Activated CD8-positive, alpha-beta memory T cell treated with anti-CD3 and anti-CD28 coated beads for 1 hour (primary cell): ENCODE data around the gene VIP.
"Not testable (repeated sequence)": the region's sequence is repeated elsewhere in the genome, so short reads cannot be mapped to it uniquely, and the experiment has no call there.

Source experiments
- DNase-seq, 2 donors: peaks; one replicate each; pipeline ENCODE4 v3.0.0-alpha.2; 2020; ENCODE audit warnings: low read depth in 1 of 2; ENCODE audit errors: extremely low read depth in 1 of 2

VIP gene

DNA sequence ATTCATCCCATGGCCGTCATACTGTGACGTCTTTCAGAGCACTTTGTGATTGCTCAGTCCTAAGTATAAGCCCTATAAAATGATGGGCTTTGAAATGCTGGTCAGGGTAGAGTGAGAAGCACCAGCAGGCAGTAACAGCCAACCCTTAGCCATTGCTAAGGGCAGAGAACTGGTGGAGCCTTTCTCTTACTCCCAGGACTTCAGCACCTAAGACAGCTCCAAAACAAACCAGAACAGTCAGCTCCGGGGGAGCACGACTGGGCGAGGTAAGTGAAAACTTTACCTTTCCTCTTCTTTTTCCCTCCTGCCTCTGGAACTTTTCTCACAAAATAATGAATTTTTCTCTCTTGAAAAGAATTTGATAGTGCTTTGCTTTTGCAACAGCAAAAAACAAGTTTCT lies at the start of gene VIP:
Gene VIP, plus strand, starts transcription at position 104 of the 400 bp plus-strand sequence. CDS start 1,381 bp downstream, outside the sequence.
- DNase-seq = no peak

DNA sequence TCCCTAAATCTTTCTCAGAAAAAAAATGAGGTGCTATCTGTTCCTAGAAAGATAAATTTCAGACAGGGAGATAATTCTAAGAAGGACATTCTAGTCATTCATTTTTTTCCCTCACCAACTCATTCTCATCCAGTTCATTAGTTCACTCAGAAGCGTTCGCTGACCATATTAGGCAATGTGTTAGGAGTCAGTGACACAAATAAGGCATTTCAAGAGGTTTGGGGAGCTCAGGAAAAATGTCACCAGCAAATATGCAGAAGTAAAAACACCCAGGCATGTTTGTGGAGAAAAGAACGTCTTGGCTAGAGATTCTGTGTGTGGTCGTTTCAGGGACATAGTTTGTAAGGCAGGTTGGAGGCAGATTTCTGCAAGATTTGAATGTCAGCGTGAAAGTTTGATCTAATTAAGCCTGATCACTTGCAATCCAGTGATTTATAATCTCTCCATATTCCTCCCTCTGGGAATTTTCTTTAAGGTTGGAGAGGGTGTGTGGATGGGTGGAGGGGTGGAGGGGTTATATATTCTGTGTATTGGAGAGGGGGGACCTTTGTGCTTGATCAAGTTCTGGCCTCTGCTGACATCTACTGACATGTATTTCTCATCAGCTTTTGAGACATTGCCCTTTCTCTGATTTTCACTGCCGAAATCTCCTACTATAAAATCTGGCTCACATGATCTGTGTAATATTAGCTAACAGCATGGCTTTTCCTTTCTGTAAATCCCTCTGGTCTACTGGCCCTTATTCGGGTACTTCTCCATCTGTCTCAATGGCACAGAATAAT lies 49.3 kb upstream of the VIP start:
- DNase-seq = no peak

DNA sequence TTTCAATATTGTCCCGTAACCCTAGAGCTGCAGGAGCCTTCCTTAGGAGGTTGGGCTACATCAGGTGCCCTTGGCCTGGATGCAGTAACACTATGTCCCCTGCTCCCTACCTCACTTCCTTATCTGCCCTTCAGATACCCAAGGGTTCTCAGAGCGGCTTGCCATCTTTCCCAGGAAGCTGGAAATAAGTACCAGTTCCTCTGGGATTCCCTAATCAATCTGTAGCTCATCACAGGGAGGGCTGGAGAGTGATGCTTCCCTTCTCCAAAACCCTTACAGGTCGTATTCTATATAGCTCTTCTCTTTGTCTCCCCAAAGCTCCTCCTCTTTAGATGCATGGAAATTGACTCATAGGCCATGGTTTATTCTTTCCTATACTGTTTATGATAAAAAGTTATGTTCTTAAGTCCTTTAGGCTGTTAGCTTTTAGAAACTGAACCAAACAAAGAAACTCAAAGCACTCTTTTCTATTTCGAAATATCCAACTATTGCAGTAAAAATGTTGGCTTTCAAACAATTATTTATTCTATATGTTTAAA lies 48.7 kb upstream of the VIP start:
- no peak for DNase-seq

DNA sequence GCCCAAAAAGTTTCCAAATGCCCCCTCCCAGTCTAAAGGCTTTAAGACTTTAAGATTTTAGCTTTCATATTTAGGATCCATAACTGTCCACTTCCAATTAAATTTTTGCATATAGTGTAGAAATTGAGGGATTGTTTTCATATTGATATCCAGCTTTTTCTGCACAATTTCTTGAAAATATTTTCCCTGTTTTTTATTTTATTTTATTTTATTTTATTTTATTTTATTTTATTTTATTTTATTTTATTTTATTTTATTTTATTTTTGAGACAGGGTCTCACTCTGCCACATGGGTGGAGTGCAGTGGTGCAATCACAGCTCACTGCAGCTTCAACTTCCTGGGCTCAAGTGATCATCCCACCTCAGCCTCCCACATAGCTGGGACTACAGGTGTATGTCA lies 46.8 kb upstream of the VIP start:
- not testable (repeated sequence) for DNase-seq

DNA sequence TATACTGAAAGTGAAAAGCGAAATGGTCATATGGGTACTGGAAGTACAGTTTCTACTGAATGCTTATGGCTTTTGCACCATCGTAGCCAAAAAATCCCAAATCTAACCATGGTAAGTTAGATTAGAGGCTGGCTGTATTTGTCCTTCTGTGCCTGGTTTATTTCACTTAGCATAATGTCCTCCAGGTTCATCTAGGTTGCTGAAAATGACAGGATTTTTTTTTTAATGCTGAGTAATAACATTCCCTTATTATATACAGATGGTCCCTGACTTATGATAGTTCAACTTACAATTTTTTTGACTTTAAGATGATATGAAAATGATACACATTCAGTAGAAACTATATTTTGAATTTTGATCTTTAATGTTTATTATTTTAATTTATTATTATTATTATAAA lies 45.3 kb upstream of the VIP start:
- DNase-seq = no peak

DNA sequence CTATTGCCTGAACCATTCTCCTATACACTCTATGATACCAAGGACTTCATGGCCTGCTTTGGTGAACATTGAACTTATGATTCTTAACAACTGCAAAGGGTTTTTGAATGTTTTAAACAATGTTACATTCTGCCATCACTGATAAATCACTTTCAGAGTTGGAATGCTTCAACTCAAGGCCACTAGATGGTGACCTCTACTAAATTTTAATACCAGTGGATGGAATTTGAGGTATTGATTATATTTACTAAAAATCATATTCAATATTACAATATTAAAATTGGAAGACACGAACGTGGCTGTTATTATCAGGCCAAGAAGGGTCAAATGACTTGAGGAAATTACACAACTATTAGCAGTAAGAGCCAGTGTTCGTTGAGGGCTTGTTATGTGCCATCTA lies 34.3 kb upstream of the VIP start:
- no peak for DNase-seq

DNA sequence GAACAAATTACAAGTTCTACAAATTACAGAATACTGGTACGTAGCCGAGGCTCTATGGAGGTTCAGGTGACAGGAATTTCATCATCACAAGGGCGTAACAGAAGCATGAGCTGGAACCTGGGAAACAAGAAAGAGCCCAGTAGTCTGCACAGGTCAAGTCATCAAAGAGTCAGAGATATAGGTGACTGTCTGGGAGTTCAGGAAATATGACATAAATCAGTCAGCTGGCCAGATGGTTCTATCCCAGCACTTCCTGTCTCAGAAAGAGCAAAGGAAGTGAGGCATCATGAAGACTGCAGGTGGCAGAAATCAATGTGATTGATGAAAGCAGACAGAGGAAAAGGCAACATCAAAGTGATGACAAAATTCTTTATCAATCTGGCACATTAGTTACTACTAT lies 29.6 kb upstream of the VIP start:
- DNase-seq = no peak

DNA sequence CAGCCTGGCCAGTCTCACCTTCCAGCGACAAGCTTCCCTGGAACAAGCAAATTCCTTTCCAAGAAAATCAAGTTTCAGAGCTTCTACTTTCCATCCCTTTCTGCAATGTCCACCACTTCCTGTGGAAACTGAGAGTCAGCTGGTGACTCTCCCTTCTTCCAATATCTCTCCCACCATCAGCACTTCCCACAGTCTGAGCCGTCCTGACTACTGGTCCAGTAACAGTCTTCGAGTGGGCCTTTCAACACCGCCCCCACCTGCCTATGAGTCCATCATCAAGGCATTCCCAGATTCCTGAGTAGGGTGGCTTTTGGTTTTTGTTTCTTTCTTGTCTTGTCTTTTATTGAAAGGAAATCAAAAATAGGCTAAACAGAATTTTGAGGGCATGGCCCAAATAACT lies 28.6 kb upstream of the VIP start:
- DNase-seq = no peak

DNA sequence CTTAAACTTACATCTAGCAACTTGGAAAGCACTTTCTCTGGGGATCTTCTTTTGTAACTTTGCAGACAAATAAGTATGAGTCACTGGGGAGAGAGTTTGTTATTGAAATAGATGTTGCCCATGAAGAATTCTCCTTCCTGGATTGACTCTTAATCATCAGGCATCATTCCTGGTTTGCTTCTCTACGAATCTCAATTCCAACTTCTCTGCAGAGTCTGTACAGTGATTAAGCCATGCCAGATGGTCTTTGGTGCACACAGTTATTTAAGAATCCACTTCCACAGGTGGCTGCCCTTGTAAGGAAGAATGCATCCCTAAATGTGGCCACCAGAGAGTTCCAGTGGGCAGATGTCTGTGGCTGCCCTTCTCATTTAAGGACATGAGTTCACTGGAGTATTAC lies 27.2 kb upstream of the VIP start:
- no peak for DNase-seq

DNA sequence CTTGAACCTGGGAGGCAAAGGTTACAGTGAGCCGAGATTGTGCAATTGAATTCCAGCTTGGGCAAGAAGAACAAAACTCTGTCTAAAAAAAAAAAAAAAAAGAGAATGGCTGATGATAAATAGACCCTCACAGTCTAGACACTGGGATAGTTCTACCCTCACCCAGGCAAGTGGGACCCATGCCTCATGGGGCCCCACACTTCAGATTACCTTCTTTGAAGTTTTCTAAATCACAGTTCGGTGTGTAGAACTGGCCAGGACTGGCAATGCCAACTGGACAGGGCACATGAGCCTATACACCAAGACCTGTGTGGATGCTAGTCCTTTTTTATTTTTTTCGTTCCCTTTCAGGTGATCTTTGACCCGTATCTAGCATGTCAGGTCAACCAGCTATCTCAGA lies 24.3 kb upstream of the VIP start:
- DNase-seq = no peak

DNA sequence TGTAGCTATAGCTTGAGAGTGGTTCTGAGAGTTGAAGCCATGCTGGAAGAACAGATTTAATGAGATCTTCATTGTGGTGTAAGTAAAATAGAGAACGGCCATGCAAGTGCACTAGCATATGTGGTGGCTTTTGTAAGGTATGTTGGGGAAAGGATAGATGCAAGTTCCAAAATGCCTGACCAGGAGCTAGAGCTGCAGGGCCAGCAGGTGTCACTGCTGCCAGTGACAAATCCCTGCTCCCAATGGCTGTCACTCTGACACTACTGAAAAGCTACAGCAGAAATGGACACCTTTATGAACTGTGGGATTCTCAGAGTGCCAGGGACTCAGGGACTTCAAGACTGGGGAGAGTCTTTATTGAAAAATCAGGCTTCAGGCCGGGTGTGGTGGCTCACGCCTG lies 23.1 kb upstream of the VIP start:
- no peak for DNase-seq

DNA sequence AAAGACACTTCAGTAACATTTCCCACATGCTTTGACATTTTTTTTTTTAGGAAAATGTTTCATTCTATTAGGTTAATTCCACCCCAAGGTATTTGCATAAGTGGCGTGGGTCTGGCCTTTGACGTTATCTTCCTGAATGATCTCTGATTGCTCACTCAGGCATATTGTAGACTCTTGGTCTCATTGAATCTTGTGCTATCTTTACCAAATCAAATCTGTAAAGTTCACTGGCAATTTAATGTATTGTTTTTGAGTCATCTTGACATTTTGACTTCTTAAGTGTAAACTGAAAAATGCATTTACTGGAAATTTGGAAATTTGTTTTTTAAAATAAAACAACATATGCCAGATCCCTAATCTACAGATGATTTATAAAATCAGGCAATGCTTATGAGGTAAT lies 16.0 kb upstream of the VIP start:
- DNase-seq = no peak

DNA sequence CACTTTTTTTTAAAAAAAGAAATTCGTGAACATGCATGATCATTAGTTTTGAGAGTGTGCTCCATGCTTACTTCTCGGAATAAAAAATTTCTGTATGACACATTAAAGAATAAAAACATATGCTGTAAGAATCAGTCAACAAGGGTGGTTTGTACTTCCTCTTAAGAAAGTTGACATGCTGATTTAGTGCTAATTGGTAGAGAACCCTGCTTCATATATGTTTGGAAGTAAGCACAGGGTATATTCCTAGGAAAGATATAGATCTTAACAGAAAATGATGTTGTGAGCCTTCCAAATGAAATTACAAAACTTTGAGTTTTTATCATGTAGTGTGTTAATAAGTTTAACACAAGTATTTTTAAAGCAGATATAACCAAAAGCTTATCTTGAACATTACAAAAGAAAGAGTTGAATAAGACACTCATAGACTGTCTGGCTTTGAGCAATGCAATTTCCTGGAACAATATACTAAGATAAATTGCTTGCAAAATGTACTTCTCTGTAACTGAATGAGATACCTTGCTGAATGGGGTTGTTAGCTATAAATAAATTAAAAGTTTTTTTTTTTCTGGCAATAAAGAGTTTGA lies 13.8 kb upstream of the VIP start:
- DNase-seq = no peak

DNA sequence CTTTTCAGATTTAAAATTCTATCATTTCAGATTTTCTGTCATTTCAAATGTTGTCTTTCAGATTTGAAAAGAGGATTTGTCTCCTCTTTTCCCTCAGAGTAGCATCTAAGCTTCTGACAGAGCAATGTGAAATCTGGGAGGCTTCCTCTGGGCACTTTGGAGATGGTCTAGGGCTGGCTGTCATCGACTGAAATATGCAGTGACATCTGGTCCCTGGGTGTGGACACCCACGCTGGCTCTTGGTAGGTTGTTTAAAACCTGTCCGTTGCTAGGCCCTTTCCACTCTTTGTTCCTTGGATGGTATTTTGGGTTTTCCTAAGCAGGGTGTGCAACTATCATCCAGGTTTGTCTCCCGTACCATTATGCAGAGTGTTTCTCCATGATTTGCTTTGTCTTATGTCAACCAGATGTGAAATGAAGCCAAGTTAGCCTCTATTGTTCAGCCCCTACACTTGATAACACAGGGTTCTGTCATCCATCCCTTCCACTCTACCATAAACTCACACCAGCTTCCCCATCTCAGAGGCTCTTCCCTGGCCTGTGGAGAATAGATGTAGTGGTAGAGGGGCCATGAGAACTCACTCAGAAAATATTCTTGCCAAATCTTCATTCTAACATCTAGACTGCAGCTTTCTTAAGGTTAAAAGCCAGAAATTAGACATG lies 5.0 kb upstream of the VIP start:
- no peak for DNase-seq

DNA sequence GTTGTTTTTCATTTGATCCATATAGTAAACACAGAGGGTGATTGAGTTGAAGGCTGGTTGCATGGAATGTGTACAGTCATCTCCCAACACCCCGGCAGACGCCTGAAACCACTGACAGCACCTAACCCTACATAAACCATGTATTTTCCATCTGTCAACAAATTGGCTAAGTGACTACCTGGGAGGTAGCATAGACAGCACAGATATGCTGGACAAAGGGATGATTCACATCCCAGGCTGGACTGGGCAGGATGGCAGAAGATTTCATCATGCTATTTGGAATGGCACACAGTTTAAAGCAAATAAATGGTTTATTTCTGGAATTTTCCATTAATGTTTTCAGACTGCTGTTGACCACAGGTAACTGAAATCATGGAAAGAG lies 4.4 kb upstream of the VIP start:
- no peak for DNase-seq

DNA sequence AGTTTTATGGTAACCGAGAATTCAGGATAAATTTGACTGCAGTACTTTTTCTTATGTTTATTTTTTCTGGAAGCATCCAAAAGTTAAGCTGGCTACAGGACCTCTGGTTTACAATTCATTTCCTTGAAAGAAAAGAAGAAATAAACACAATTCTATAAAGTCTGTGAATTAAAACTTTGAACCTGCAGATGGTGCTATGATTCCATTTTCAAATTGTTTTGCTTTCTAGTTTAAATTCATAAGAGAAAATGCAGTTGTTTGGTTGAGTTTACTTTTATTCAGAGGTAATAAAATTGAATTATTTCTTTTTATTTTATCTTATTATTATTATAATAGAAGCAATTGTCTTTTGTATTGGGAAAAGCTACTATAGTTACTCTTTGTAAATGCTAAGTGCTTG lies 1.8 kb upstream of the VIP start:
- no peak for DNase-seq

DNA sequence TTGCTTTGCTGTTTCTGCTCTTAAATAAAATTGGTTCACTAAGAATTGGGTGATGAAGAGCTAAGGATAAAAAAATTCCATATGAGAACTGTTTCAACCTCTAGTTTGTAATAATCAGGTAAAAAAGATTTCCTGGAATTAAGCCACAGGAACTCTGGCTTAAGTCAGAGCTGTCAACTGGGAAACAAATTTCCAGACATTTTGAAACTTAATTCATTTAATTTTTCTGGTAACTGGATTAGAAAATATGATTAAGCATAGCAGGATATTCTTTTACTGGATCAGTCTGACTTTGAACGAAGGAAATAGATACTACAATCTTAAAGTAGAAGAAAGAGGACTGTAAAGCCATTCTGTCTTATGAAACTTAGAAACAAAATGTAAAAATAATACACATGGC lies 1.3 kb upstream of the VIP start:
- DNase-seq = no peak

DNA sequence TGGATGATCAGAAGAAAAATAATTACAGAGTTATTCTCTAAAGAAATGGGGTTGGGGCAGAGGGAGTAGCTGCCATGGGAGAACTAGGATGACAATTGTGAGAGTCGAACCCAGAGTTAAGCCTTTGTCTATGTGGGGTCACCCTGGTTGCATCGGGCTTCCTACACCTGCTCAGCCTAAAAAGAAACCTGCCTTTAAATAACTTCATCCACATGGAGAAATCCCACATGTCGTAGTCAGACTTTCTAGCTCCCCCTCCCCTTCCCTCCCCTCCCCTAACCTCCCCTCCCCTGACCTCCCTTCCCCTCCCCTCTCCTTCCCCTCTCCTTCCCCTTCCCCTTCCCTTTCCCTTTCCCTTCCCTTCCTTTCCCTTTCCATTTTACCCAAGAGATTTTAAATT lies 14.7 kb downstream of the VIP start:
- no peak for DNase-seq

DNA sequence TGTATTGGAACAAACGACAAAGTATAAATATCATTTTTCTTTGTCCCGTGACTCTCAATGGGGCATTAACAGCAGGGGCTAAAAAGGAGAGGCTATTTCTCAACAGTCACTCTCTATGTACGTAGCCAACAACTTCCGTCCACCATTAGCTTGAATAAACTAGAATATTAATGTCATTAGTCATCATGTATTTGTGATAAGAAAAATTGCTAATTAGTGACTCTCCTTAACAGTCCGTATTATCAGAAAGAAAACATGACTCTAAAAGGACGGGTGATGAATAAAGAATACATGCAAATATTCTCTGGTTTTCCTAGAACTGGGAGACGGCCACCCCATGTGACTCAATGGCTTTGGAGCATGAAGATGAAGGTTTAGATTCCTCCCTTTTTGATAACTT lies 18.6 kb downstream of the VIP start:
- DNase-seq = no peak

DNA sequence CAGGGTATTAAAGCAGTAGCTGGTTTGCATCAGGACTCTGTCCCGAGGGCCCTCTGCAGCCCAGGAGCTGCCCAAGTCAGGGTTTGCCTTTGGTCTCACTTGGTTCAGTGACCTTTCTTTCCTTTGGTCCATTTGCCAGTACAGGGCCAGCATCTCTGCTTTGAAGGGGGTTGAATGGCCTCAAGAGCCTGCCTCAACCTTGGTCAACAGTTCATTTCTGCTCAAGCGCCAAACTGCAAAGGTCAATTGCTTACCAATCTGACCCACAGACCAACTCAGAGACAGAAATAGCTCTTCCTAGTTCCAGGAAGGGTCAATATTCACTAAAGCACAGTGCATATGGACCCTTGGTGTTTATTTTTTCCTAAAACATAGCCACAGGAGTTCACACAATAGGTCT lies 19.4 kb downstream of the VIP start:
- DNase-seq = no peak

DNA sequence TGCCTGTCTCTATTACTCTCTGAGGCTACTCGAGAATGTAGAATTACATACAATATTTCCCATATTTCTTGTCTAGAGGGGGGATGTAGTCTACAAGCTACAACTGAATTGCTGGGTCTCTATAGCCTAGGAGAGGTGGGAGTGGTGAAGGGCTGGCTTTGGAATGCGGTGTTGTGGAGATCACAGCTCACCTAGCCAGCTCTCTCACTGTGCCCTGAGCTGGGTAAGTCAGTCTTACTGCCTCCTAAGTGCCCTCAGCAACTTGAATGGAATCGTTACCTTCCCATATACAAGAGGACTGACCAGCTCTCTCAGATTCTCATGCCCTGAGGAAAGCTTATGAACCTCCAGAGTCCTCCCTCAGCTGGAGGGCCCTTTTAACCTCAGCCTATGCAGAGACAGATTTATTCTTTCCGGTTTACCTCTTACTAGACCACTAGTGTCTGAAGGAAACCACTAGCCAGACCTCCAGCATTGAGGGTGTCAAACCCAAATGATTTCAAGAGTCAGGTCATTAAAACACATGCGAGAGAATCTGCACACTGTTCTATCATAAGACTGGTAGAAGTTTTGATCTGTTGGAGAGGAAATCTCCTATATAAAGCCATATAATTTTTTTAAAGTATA lies 20.6 kb downstream of the VIP start:
- DNase-seq = no peak

DNA sequence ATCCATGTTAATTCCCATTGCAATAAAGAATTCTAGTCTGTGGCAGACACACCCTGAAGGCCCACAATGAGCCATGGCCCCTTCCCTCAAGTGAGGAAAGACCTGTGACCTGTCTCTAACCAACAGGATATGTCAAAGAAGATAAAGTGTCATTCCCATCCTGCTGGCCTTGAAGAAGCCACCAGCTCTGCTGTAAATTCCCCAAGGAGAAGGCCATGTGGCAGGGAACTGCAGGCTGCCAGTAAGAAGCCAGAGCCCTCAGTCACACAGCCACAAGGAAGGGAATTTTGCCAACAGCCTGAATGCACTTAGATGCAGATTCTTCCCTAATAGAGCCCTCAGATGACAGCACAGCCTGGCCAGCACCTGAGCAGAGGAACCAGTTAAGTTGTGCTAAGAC lies 24.8 kb downstream of the VIP start:
- no peak for DNase-seq
